Dedifferentiated amniotic fluid mesenchymal stem cell (primary cell): ENCODE results near the gene MMS19.
"Not testable (repeated sequence)": the region's sequence is repeated elsewhere in the genome, so short reads cannot be mapped to it uniquely, and the experiment has no call there.

Experiments
- DNase-seq: peaks from one replicate; pipeline ENCODE4 v3.0.0-alpha.2; 2016; ENCODE audit errors: extremely low spot score

MMS19 gene

GRCh38 chr10:97498076-97498840, at the start of gene MMS19:
Gene MMS19 (minus strand): TSS chr10:97498422. CDS start chr10:97498384, 38 bp downstream.
- peak; percentile 98 for DNase-seq

GRCh38 chr10:97547962-97548361, 49.7 kb upstream of the MMS19 start:
- no peak for DNase-seq

GRCh38 chr10:97547271-97547600, 49.0 kb upstream of the MMS19 start:
- no peak for DNase-seq

GRCh38 chr10:97546456-97547270, 48.4 kb upstream of the MMS19 start:
- DNase-seq, result no peak

- peak; percentile 87 for DNase-seq
Observed at GRCh38 chr10:97543025-97543546, 44.9 kb upstream of the MMS19 start.

- peak; percentile 81 for DNase-seq
Observed at GRCh38 chr10:97542169-97543024, 44.2 kb upstream of the MMS19 start.

GRCh38 chr10:97540669-97541500, 42.7 kb upstream of the MMS19 start:
- no peak for DNase-seq

GRCh38 chr10:97539523-97540200, 41.4 kb upstream of the MMS19 start:
- DNase-seq, result peak; percentile 65

- no peak for DNase-seq
Observed at GRCh38 chr10:97538839-97539238, 40.6 kb upstream of the MMS19 start.

- DNase-seq, result no peak
Observed at GRCh38 chr10:97538411-97538810, 40.2 kb upstream of the MMS19 start.

GRCh38 chr10:97537186-97537869, 39.1 kb upstream of the MMS19 start:
- no peak for DNase-seq

GRCh38 chr10:97534746-97535367, 36.6 kb upstream of the MMS19 start:
- no peak for DNase-seq

- DNase-seq, result no peak
Observed at GRCh38 chr10:97533888-97534287, 35.7 kb upstream of the MMS19 start.

GRCh38 chr10:97532935-97533671, 34.9 kb upstream of the MMS19 start:
- peak; percentile 45 for DNase-seq

GRCh38 chr10:97531401-97531986, 33.3 kb upstream of the MMS19 start:
- DNase-seq, result no peak

GRCh38 chr10:97529685-97530465, 31.7 kb upstream of the MMS19 start:
- no peak for DNase-seq

- DNase-seq, result not testable (repeated sequence)
Observed at GRCh38 chr10:97528876-97529275, 30.7 kb upstream of the MMS19 start.
